Measurements from ENCODE around the gene AMN1. TPM values are rescaled to one million over a fixed set of nuclear protein-coding genes. Genes with fewer than 3 reads are reported as not detected.

AMN1 gene
- total RNA-seq, 4 donors from 2014 or later: 3.4 to 16.4 (median 10.5) TPM

DNA sequence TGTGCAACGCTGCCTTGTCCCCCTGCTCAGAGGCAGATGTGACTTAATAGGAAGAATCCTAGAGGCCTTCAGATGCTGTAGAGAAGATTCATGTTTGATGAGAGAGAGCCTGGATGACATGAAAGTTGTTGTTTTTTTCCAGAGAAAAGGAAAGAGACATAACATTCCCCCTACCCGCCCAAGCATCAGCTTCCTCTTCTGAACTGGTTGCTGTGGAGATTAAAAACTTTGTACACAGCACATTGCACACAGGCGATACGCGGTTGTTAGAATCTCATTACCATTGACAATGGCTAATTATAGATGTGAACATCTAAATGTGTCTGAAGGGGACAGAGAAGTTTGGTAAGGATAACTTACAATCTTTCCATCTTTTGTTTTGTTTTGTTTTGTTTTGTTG lies 82.9 kb downstream of the AMN1 start:
- Histone ChIP-seq H3K27me3 (no peaks in the 10 kb centered on the region), H3K4me3 (no peak overlapping the region), H3K27ac (no peak overlapping the region), H3K36me3 (no peaks in the 10 kb centered on the region), H3K4me1 (peaks cover 9% of the 10 kb centered on the region), H3K9me3 (no peaks in the 10 kb centered on the region)
- no peak for DNase-seq (ENCODE audit: low spot score in 2 of 2)
- no peak for TF ChIP-seq POLR2AphosphoS5 (IDR thresholded peaks at IDR 0.05)
- TF ChIP-seq POLR2A (IDR thresholded peaks at IDR 0.05): no peak
- TF ChIP-seq EP300 (IDR thresholded peaks at IDR 0.05): no peak
- TF ChIP-seq, protein P1, sequence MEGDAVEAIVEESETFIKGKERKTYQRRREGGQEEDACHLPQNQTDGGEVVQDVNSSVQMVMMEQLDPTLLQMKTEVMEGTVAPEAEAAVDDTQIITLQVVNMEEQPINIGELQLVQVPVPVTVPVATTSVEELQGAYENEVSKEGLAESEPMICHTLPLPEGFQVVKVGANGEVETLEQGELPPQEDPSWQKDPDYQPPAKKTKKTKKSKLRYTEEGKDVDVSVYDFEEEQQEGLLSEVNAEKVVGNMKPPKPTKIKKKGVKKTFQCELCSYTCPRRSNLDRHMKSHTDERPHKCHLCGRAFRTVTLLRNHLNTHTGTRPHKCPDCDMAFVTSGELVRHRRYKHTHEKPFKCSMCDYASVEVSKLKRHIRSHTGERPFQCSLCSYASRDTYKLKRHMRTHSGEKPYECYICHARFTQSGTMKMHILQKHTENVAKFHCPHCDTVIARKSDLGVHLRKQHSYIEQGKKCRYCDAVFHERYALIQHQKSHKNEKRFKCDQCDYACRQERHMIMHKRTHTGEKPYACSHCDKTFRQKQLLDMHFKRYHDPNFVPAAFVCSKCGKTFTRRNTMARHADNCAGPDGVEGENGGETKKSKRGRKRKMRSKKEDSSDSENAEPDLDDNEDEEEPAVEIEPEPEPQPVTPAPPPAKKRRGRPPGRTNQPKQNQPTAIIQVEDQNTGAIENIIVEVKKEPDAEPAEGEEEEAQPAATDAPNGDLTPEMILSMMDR (IDR thresholded peaks at IDR 0.05): no peak
- 62% methylated on average over 5 of the region's 5 CpGs for WGBS

DNA sequence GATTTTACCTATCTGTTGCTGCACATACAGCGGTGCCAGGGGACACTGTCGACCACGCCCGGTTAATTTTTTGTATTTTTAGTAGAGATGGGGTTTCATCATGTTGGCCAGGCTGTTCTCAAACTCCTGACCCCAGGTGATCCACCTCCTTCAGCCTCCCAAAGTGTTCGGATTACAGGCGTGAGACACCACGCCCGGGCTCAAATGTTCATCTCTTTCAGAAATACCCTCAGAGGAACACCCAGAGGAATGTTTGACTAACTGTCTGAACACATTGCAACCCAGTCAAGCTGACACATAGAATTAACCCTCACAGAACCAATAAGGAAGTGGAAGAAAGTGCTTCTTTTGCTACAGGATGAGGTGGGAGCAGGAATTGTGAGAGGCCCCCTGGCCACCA lies 84.3 kb downstream of the AMN1 start:
- 74% methylated on average over 8 of the region's 8 CpGs for WGBS

DNA sequence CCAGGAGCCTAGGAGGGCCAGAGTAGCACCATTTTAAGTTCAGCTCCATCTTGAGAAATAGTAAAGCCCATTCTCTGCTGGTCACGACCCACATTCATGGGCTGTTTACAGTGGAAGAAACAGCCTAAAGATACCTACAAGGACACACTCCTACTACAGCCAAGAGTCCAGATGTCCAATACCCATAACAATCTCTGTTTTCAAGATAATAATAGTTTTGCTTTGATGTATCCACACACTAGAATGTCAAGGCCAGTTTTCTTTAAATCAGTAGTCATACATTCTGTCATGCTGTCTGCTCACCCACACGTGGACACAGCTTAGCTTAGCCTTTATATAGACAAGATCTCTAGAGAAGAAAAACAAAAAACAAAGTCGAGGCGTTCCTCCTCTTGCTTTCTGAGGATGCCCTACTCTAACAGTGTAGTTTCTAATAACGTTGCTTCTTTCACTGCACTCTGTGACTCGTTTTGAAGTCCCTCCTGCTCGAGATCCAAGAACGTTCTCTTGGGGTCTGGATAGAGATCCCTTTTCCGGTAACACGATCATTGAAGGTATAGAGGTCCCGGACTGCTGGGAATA lies 87.2 kb downstream of the AMN1 start:
- WGBS: 77% methylated on average over 11 of the region's 11 CpGs
- no peak for DNase-seq (ENCODE audit: low spot score in 2 of 2)
- H3K9me3 ChIP-seq: no peaks in the 10 kb centered on the region
- H3K4me1 ChIP-seq: no peaks in the 10 kb centered on the region
- H3K4me3 ChIP-seq: no peak overlapping the region
- no peaks in the 10 kb centered on the region for H3K36me3 ChIP-seq
- no peak for TF ChIP-seq EP300 (IDR thresholded peaks at IDR 0.05)
- TF ChIP-seq, protein P1 (IDR thresholded peaks at IDR 0.05): no peak
- TF ChIP-seq POLR2AphosphoS5 (IDR thresholded peaks at IDR 0.05): no peak
- TF ChIP-seq POLR2A (IDR thresholded peaks at IDR 0.05): no peak
- no peak overlapping the region for H3K27ac ChIP-seq
- no peaks in the 10 kb centered on the region for H3K27me3 ChIP-seq

More for the DNA sequence above, 84.3 kb downstream of the AMN1 start:
- Histone ChIP-seq H3K27ac (no peak overlapping the region), H3K9me3 (no peaks in the 10 kb centered on the region), H3K27me3 (no peaks in the 10 kb centered on the region), H3K4me3 (no peak overlapping the region), H3K4me1 (peaks cover 5% of the 10 kb centered on the region), H3K36me3 (no peaks in the 10 kb centered on the region)
- TF ChIP-seq POLR2AphosphoS5 (IDR thresholded peaks at IDR 0.05) (no peak), POLR2A (IDR thresholded peaks at IDR 0.05) (no peak), EP300 (IDR thresholded peaks at IDR 0.05) (no peak)
- TF ChIP-seq, protein P1 (IDR thresholded peaks at IDR 0.05): no peak
- DNase-seq (ENCODE audit: low spot score in 2 of 2): no peak

DNA sequence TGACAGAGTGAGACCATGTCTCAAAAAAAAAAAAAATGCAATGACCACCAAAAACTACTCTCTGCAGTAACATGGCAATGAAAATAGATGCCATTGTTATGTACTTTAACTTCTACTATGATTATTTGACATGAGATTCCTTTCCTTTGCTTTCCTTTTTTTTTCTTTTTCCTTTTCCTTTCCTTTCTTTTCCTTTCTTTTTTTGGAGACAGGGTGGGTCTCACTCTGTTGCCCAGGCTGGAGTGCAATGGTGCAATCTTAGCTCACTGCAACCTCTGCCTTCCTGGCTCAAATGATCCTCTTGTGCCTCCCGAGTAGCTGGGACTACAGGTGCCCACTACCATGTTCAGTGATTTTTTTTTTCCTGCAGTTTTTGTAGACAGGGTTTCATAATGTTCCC lies 94.2 kb downstream of the AMN1 start:
- TF ChIP-seq POLR2A (IDR thresholded peaks at IDR 0.05) (no peak), POLR2AphosphoS5 (IDR thresholded peaks at IDR 0.05) (no peak), EP300 (IDR thresholded peaks at IDR 0.05) (no peak)
- TF ChIP-seq, protein P1 (IDR thresholded peaks at IDR 0.05): no peak
- no peak for DNase-seq (ENCODE audit: low spot score in 2 of 2)
- Histone ChIP-seq H3K4me3 (no peak overlapping the region), H3K27ac (no peak overlapping the region), H3K27me3 (no peaks in the 10 kb centered on the region), H3K4me1 (peaks cover 4% of the 10 kb centered on the region), H3K36me3 (no peaks in the 10 kb centered on the region), H3K9me3 (no peaks in the 10 kb centered on the region)
- WGBS: 75% methylated on average over 1 of the region's 1 CpG

DNA sequence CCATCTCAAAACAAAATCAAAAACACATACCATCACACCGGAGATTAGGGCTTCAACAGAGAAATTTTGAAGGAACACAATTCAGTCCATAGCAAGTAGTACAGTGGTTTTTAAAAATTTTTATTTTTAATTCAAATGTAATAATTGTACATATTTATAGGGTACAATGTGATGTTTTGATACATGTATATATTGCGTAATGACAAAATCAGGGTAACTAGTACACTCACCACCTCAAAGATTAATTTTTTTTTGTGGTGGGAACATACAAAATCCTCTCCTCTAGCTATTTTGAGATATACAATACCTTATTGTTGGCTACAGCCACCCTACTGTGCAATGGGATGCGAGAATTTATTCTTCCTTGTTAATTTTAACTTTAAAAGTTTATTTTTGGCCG lies 95.4 kb downstream of the AMN1 start:
- H3K27ac ChIP-seq: no peak overlapping the region
- no peaks in the 10 kb centered on the region for H3K9me3 ChIP-seq
- DNase-seq (ENCODE audit: low spot score in 2 of 2): no peak
- no peaks in the 10 kb centered on the region for H3K27me3 ChIP-seq
- no peaks in the 10 kb centered on the region for H3K36me3 ChIP-seq
- peaks cover 4% of the 10 kb centered on the region for H3K4me1 ChIP-seq
- H3K4me3 ChIP-seq: no peak overlapping the region
- WGBS: 81% methylated on average over 4 of the region's 4 CpGs
- no peak for TF ChIP-seq POLR2A (IDR thresholded peaks at IDR 0.05)
- TF ChIP-seq, protein P1 (IDR thresholded peaks at IDR 0.05): no peak
- TF ChIP-seq EP300 (IDR thresholded peaks at IDR 0.05): no peak
- no peak for TF ChIP-seq POLR2AphosphoS5 (IDR thresholded peaks at IDR 0.05)

Data from suprapubic skin (tissue), 4 donors.